ENCODE measurements around the gene EML2.

DNA sequence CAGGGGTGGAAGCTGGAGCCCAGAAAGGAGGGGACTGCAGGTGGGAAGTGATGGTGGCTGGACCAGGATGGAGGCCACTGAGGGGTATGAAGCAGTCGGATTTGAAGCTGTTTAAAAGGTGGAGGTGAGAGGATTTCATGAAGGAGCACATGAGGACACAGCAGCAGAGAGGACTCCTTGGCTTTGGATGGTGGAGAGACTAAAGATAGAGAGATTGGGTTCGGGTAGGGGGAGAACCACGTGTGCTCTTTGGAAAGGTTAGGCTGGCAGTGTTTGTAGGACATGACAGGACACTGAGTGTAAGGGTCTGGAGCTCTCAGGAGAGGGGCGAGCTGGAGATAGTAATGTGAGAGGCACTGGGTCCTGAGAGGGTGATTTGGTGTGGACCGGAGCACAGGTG, 43.7 kb upstream of the EML2 start:
- TF ChIP-seq CTCF (IDR thresholded peaks at IDR 0.05) (no peak), POLR2AphosphoS5 (IDR thresholded peaks at IDR 0.05) (no peak), POLR2A (IDR thresholded peaks at IDR 0.05) (no peak)
